HL-60 (cell line): ENCODE data around the gene SLC25A1.

ENCODE experiments used
- GABPA ChIP-seq: IDR thresholded peaks from 2 replicates; pipeline ENCODE4 v1.6.1; 2012; ENCODE audit warnings: low read depth
- POLR2AphosphoS5 ChIP-seq: IDR thresholded peaks from 2 replicates; pipeline ENCODE4 v1.6.1; 2012; ENCODE audit warnings: low read depth
- TF ChIP-seq, protein P1 (sequence below): IDR thresholded peaks from 2 replicates; pipeline ENCODE4 v1.6.1; 2012; ENCODE audit warnings: low read depth; ENCODE audit not compliant: insufficient replicate concordance
- TF ChIP-seq, protein P2 (sequence below): IDR thresholded peaks from one replicate; pipeline ENCODE4 v1.5.1; 2011; ENCODE audit warnings: low read length, control low read depth, inconsistent platforms; ENCODE audit not compliant: insufficient read depth

DNA sequence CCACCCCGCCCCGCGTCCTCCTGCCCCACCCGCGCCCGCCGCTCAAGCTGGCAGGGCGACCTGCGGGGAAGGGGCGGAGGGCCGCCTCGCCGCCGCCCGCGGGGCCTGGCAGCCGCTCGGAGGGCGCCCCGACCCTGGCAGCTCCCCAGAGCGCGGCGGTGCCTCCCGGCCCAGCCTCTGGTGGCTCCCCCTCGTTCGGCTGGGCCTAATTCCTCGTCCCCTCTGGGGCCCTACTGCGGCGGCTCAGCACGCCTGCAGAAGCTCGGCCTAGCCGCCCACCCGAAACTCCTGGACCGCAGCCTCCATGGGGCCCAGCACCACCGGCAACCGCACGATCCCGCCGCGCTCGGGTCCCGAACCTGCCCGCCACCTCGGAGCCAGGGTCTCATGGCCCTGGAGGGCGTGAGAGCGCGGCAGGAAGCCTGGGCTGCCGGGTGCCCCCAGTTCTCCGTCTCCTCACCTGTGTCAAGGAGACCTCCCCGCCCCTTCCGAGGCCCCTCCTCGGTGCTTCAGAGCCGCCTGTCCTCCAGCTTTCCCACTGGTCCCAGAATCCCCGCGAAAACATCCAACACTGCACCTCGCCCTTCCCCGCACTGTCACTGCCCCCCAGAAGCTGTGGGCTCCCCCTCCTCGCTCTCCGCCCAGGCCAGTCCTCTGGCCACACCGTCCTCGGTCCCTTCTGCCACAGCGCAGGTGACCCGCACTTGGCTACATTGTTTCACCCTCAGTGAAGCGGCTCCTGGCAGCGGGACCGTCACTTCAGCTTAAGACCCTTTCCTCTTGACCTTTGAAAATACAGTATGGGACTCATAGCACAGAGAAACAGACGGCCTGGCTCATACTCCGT is 27.8 kb downstream of the SLC25A1 start:
- TF ChIP-seq, protein P1, sequence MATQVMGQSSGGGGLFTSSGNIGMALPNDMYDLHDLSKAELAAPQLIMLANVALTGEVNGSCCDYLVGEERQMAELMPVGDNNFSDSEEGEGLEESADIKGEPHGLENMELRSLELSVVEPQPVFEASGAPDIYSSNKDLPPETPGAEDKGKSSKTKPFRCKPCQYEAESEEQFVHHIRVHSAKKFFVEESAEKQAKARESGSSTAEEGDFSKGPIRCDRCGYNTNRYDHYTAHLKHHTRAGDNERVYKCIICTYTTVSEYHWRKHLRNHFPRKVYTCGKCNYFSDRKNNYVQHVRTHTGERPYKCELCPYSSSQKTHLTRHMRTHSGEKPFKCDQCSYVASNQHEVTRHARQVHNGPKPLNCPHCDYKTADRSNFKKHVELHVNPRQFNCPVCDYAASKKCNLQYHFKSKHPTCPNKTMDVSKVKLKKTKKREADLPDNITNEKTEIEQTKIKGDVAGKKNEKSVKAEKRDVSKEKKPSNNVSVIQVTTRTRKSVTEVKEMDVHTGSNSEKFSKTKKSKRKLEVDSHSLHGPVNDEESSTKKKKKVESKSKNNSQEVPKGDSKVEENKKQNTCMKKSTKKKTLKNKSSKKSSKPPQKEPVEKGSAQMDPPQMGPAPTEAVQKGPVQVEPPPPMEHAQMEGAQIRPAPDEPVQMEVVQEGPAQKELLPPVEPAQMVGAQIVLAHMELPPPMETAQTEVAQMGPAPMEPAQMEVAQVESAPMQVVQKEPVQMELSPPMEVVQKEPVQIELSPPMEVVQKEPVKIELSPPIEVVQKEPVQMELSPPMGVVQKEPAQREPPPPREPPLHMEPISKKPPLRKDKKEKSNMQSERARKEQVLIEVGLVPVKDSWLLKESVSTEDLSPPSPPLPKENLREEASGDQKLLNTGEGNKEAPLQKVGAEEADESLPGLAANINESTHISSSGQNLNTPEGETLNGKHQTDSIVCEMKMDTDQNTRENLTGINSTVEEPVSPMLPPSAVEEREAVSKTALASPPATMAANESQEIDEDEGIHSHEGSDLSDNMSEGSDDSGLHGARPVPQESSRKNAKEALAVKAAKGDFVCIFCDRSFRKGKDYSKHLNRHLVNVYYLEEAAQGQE = no peak
- TF ChIP-seq, protein P2, sequence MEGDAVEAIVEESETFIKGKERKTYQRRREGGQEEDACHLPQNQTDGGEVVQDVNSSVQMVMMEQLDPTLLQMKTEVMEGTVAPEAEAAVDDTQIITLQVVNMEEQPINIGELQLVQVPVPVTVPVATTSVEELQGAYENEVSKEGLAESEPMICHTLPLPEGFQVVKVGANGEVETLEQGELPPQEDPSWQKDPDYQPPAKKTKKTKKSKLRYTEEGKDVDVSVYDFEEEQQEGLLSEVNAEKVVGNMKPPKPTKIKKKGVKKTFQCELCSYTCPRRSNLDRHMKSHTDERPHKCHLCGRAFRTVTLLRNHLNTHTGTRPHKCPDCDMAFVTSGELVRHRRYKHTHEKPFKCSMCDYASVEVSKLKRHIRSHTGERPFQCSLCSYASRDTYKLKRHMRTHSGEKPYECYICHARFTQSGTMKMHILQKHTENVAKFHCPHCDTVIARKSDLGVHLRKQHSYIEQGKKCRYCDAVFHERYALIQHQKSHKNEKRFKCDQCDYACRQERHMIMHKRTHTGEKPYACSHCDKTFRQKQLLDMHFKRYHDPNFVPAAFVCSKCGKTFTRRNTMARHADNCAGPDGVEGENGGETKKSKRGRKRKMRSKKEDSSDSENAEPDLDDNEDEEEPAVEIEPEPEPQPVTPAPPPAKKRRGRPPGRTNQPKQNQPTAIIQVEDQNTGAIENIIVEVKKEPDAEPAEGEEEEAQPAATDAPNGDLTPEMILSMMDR = no peak
- TF ChIP-seq GABPA (no peak), POLR2AphosphoS5 (no peak)
